Inferior parietal cortex (tissue), 1 donor: ENCODE measurements around the gene CDK8.

Source experiments
- DNase-seq: peaks from one replicate; pipeline ENCODE4 v3.0.0-alpha.2; 2016; ENCODE audit errors: extremely low spot score

Gene CDK8

GRCh38 chr13:26382835-26383234 lies 128.9 kb downstream of the CDK8 start:
- DNase-seq: no peak

DNA sequence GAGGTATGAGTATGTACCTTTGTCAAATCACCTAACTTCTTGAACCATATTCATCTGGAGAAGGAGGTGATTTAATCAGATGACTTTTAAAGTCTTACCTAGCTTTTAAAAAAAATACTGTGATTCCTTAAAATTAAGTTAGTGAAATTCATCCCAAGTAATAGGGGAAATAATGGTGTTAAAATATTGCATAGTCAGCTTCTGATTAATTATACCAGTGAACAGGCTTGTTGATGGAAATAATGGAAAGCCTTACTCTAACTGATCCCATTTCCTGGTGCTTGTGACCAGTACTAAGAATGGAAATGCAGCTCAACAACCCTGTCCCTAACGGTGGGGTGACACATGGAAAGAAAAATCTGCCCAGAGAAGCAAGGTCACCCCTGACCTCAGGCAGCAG lies 130.7 kb downstream of the CDK8 start:
- DNase-seq: no peak

- no peak for DNase-seq
These were observed 132.1 kb downstream of the CDK8 start for GRCh38 chr13:26386026-26386425.

DNA sequence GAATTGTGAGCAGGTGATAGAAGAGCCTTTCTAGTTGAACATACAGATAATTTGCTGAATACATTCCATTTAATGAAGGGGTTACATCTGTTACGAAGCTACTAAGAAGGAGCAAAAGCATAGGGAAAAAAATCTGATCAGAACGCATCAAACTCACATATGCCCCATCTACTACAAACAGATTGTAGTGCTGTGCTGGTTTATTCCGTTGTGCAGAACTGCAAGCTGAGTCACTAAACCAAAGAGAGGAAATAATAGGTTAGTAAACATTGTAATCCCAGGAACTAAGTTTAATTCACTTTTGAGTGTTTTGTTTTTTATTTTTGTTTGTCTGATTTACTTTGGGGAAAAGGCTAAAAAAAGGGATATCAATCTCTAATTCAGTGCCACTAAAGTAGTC lies 136.3 kb downstream of the CDK8 start:
- DNase-seq: no peak

GRCh38 chr13:26400545-26400944 lies 146.6 kb downstream of the CDK8 start:
- no peak for DNase-seq

DNA sequence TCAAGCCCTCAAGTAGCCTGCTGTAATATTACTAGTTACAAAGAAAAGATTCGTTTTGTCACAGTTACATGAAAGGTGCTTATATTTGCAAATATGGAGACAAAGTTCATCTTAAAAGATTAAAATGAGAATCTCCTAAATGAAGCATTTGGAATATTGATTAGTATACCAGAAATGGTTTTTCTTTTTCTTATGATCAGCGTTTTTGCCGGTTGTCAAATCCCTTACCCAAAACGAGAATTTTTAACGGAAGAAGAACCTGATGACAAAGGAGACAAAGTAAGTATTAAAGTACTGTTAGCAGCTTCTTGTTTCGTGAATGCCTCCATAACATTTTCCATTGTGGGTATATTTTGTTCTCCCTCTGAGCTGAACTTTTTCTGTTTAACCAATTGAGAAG lies 147.1 kb downstream of the CDK8 start:
- no peak for DNase-seq

GRCh38 chr13:26401578-26402021 lies 147.7 kb downstream of the CDK8 start:
- DNase-seq: no peak

DNA sequence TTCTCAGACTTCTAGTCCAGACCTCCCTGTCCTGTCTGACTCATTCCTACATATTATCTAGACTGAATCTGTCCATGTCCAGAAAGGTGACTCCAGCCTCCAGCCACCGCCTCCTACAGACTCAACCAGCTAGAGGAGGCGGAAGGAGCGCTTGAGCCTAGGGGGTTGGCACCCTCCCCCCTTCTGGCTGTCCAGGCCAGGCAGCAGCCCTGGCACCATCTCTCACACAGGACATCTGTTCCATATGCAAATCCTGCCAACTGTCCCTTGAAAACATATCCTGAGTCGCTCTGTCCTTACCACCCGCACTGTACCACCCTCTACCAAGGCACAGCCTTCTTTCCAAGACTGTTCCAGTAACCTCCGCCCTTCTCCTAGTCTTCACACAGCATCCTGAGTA lies 152.9 kb downstream of the CDK8 start:
- DNase-seq: no peak

DNA sequence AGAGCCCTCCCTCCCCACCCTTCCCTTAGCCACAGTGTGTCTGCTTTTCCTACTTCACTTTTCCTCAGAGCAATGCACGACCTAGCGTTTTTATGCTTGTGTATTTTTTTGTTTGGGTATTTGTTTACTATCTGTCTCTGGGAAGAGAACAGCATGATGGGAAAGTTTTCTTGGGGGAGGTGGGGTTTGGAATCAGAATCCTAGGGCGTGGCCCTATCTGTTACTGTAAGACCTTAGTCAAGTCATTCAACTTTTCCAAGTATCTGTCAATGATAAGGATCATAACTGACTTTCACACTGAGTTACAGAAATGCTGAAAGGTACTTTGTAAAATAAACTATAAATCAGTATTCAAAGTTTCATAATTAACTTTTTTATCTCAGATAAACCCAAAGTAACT lies 157.3 kb downstream of the CDK8 start:
- DNase-seq: no peak

DNA sequence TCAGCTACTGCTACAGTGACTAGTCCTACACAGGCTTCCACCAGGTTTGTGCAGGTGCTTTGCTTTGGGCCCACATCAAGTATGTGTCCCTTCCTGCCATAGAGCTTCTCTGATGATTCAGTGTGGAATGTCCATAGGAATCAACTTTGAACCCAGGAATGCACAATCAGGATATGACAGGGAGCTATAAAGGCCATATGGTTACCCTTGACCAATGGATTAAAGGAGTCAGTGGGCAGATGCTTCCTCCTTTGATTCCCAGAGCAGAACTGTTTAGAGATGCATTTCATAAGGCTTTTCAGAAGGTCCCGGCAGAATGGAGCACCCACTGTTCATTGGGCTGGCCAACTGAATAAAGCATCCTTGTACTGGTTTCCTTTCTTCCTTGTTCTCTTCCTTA lies 158.3 kb downstream of the CDK8 start:
- no peak for DNase-seq

DNA sequence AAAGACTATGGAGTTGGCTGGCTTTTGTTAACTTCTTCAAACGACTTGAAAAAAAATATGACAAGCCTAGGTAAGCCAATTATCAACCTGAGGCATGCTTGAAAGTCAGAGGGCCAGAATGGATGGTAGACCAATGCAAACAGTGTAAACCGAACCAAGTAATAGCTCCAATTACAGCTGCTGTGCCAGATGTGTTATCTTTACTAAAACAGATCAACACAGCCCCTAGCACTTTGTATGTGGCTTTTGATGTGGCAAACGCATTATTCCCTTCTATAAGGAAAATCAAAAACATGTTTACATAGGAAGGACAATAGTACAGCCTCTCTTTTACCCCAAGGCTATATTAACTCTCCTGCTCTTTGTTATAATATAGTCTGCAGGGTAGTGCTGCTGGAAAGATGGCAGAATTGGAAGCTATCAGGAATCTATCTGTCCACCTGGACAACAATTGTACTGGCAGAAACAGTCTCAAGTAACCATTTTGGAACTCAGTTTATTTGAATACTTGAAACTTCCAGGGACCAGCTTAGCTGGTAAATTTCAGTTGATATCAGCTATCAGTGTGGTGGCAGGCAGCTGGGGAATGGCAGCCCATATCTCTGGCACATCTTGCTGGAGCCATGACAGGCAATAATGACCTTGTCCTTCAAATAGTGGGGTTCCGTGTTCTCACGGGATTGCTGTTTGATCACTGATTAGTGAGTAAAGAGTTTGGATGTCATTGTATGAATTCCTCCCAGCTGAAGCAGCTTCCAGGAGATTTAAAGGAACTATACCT lies 159.2 kb downstream of the CDK8 start:
- DNase-seq: no peak

GRCh38 chr13:26420282-26420960 lies 166.5 kb downstream of the CDK8 start:
- no peak for DNase-seq

- no peak for DNase-seq
These were observed 168.1 kb downstream of the CDK8 start for GRCh38 chr13:26422036-26422435.

DNA sequence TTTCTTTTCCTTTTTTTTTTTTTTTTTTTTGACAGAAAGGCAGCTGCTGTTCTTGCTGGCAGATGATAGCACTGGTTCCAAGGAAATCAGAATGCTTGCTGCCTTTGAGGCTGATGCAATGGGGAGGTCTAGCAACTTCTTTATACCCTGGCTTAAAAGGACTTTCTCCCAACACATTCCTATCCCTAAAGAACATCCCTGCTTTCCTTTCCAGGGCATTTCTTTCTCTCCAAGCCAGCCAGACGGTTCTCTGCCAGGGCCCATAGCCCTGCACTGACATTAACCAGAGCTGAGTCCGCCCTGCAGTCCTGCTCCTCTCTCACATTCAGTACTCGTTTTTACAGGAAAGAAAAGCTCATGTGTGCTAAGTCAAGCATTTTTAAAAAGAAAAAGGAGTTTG lies 169.7 kb downstream of the CDK8 start:
- DNase-seq: no peak

DNA sequence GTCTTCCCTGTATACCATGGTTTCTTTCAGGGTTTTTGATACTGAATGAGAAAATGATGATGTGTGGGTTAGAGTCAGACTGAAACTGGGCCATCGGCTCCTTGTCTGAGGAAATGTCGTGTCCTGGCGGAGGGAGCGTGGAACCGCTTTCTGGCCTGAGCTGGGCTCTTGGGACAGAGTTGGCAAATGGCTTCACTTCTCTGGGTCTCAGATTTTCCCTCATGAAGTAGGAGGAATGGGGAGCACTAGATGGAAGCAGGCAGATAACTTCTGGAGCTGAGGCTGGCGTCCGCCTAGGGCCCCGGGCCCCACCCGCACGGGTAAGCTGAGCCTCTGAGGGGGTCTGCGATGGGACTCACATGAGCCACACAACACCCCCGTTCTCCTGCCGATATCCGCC lies 170.3 kb downstream of the CDK8 start:
- no peak for DNase-seq

DNA sequence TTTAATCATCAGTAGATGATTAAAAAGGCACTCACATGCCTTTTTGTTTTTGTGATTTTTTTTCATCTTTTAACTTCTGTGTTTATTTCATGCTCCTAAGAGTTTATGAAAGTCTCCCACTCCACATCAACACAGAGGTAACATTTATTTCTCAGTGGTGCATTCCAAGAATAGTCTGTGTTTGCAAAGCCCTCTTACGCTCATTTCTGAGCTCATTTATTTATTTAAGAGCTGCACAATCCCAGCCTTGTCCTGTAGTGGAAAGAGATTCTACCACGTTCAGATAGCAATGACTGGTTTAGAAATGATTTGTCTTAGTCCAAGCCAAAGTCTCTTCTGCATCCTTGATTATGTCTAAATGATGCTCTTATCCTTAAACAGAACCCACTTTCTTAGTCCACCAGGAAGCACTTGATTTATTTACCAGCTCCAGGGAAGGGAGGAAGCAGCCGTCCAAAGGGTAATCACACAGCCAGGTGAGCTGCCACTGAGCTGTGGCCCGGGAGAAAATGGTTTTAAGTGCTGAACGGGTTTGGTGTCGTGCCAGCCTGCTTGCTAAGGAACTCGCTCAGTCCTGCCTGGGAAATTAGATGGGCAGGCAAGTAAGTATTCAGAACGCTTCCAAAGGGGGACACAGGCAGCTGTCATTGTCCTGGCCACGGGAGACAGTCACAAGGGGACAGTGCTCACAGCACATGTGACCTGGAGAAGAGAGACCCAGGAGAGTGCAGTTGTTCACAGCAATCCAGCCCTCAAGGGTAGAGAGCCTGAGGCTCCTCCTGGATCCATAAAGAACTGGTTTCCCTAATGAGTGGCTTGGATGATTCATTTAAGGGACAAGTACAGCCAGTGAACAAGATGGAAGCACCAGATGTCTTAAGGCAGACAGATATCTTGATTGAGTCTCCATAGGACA lies 171.8 kb downstream of the CDK8 start:
- DNase-seq: no peak

DNA sequence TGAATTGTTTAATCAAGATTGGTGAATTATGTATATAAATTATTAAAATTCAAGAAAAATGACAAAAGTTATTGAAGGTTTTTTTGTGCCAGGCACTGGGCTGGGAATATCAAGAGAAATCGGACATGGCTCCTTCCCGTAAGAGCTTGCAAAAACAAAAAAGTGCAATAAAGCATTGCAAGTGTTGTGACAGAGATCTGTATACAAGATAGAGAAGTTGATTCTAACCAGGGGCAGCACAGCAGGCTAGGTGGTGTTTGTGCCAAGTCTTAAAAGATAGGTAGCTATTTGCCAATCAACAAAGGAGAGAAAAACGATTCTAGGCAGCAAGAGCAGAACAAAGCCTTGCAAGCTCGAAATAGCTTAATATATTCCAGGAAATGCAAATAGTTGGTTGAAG lies 179.8 kb downstream of the CDK8 start:
- no peak for DNase-seq

DNA sequence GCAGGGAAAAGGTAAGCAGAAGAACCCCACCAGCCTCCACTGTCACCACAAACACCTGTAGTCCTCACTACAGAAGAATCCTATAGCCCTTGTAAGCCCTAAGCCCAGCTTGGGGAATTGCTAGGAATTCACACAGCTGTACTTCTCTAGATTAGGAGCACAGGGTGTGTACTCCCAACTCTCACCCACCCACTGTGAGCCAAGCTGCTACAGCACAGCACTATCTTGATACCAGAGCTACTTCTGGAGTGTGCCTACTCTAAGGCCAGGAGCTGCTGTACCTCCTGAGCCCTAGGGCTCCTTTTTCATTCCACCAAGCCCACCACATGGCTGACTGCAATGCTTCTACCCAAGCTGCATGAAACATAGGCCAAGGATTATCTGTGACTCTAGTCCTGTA lies 181.2 kb downstream of the CDK8 start:
- no peak for DNase-seq

GRCh38 chr13:26435646-26436045 lies 181.7 kb downstream of the CDK8 start:
- DNase-seq: no peak

GRCh38 chr13:26436914-26437313 lies 183.0 kb downstream of the CDK8 start:
- no peak for DNase-seq

DNA sequence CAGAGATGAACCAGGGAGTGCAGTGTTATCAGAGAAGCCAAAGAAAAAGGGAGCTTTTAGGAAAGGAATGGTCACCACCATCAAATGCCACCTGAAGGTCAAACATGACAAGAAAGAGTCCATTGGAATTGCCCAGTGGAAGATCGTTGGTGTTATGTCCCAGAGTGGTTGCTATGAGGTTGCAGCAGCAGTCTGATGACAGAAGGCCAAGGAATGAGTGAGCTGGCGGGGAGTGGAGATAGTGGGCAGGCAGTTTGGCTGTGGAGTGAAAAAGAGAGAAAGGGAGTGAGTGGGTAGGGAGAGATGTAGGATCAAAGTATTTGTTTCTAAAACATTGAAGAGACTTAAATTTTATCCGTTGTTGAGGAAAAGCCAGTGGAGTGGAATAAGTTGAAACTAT lies 186.2 kb downstream of the CDK8 start:
- DNase-seq: no peak

GRCh38 chr13:26441476-26441875 lies 187.5 kb downstream of the CDK8 start:
- DNase-seq: no peak
